HepG2 (cell line): Measurements from ENCODE around the gene ENPP1. TPM values are rescaled to one million over a fixed set of nuclear protein-coding genes. Genes with fewer than 3 reads are reported as not detected.

ENCODE experiments used
- ARID2 ChIP-seq: sonication (generic); formaldehyde crosslinking; IDR thresholded peaks from 2 replicates; pipeline ENCODE4 v1.8.1; 2022; ENCODE audit warnings: mild to moderate bottlenecking, missing genetic modification reagents, borderline replicate concordance
- CENPT ChIP-seq: sonication (generic); formaldehyde crosslinking; IDR thresholded peaks from 2 replicates; pipeline ENCODE4 v1.8.0; 2022; ENCODE audit warnings: low read depth, mild to moderate bottlenecking, moderate library complexity, missing genetic modification reagents
- FLYWCH1 ChIP-seq: sonication (generic); formaldehyde crosslinking; IDR thresholded peaks from 2 replicates; pipeline ENCODE4 v1.8.1; 2023; ENCODE audit warnings: mild to moderate bottlenecking, missing genetic modification reagents
- GATAD2A ChIP-seq: IDR thresholded peaks from 2 replicates; pipeline ENCODE4 v1.6.1; 2016
- HOXA3 ChIP-seq: sonication (generic); formaldehyde crosslinking; IDR thresholded peaks from 2 replicates; pipeline ENCODE4 v1.5.0; 2020; ENCODE audit warnings: missing genetic modification reagents
- MED13 ChIP-seq: sonication (generic); formaldehyde crosslinking; IDR thresholded peaks from 2 replicates; pipeline ENCODE4 v1.5.0; 2020; ENCODE audit warnings: missing genetic modification reagents
- MIER3 ChIP-seq: IDR thresholded peaks from 2 replicates; pipeline ENCODE4 v1.6.1; 2016; ENCODE audit warnings: missing compliant biosample characterization, borderline replicate concordance
- NFAT5 ChIP-seq: sonication (generic); formaldehyde crosslinking; IDR thresholded peaks from 2 replicates; pipeline ENCODE4 v1.4.0; 2020; ENCODE audit warnings: missing genetic modification reagents
- SALL2 ChIP-seq: sonication (generic); formaldehyde crosslinking; IDR thresholded peaks from 2 replicates; pipeline ENCODE4 v1.8.1; 2023; ENCODE audit warnings: mild to moderate bottlenecking, missing genetic modification reagents, inconsistent platforms
- SOX5 ChIP-seq: IDR thresholded peaks from 2 replicates; pipeline ENCODE4 v1.6.1; 2016; ENCODE audit warnings: borderline replicate concordance
- TBX2 ChIP-seq: sonication (generic); formaldehyde crosslinking; IDR thresholded peaks from 2 replicates; pipeline ENCODE4 v1.5.0; 2020; ENCODE audit warnings: missing genetic modification reagents, mild to moderate bottlenecking, borderline replicate concordance
- TEAD3 ChIP-seq: optimal IDR thresholded peaks from 2 replicates; pipeline ENCODE3; 2016; ENCODE audit warnings: borderline replicate concordance
- TOE1 ChIP-seq: sonication (generic); formaldehyde crosslinking; IDR thresholded peaks from 2 replicates; pipeline ENCODE4 v1.4.0; 2020; ENCODE audit warnings: mild to moderate bottlenecking, missing genetic modification reagents
- U2AF1 ChIP-seq: fragments of 200-400 bp; formaldehyde crosslinking; optimal IDR thresholded peaks from 2 replicates; pipeline ENCODE3; 2017; ENCODE audit warnings: mild to moderate bottlenecking, low read depth, low read length
- ZEB1 ChIP-seq: IDR thresholded peaks from 2 replicates; pipeline ENCODE4 v1.6.1; 2012; ENCODE audit warnings: mild to moderate bottlenecking, low read depth, inconsistent platforms; ENCODE audit not compliant: insufficient replicate concordance
- ZMYM2 ChIP-seq: sonication (generic); formaldehyde crosslinking; IDR thresholded peaks from 2 replicates; pipeline ENCODE4 v1.8.0; 2022; ENCODE audit warnings: mild to moderate bottlenecking, missing genetic modification reagents
- ZNF598 ChIP-seq: sonication (generic); formaldehyde crosslinking; IDR thresholded peaks from 2 replicates; pipeline ENCODE4 v1.5.1; 2020; ENCODE audit warnings: mild to moderate bottlenecking, missing genetic modification reagents, borderline replicate concordance
- polyA plus RNA-seq, 8 experiments: library from polyadenylated mRNA; depleted of rRNA in 3 of 8; stranded (reverse) in 7 of 8; unstranded in 1 of 8; fragments of >200 nt; fragmentation: Illumina TruSeq in 4 of 8; extraction: Trizol in 4 of 8; gene quantifications; 2 replicates each; pipeline versions ENCODE4 v1.2.1 to v1.2.3, GENCODE V29; 2011 to 2016; ENCODE audit warnings: low read depth in 4 of 8, missing spikeins in 1 of 8, mixed read lengths in 1 of 8; ENCODE audit not compliant: insufficient read depth in 1 of 8
- total RNA-seq, 5 experiments: library from RNA; depleted of rRNA; stranded (reverse); fragments of >200 nt; fragmentation: Illumina TruSeq; extraction: Trizol; gene quantifications; 2 replicates each; pipeline ENCODE4 v1.2.3, GENCODE V29; 2016; ENCODE audit warnings: low read depth in 1 of 5
- TF ChIP-seq, protein P1 (sequence below): IDR thresholded peaks from 2 replicates; pipeline ENCODE4 v1.6.1; 2016; ENCODE audit warnings: missing compliant biosample characterization, missing genetic modification reagents, borderline replicate concordance
- TF ChIP-seq, protein P2 (sequence below): sonication (generic); formaldehyde crosslinking; IDR thresholded peaks from 2 replicates; pipeline ENCODE4 v1.8.0; 2023; ENCODE audit warnings: mild to moderate bottlenecking, missing genetic modification reagents

ENPP1 gene
- total and polyA plus RNA-seq, 2 of the 13 experiments (the other 11 are each of a cell fraction or from before 2014, with no cell fraction given): 56.5 to 160 TPM

- TF ChIP-seq ZNF598 (CRISPR knock-in tag) (peak; percentile 55; the same call in 1 of the 2 replicates), CENPT (CRISPR knock-in tag) (0 out of 2 replicates have a peak, but pooled peaks have one; percentile 22), SOX5 (CRISPR knock-in tag) (0 out of 2 replicates have a peak, but pooled peaks have one; percentile 31), TBX2 (CRISPR knock-in tag) (no peak; the same call in 1 of the 2 replicates), TOE1 (0 out of 2 replicates have a peak, but pooled peaks have one; percentile 38), ARID2 (peak; percentile 34; the same call in 1 of the 2 replicates), U2AF1 (peak; percentile 48), TEAD3 (peak; percentile 67), ZEB1 (no peak), ZMYM2 (0 out of 2 replicates have a peak, but pooled peaks have one; percentile 44), GATAD2A (peak; percentile 62), MIER3 (CRISPR knock-in tag) (no peak), HOXA3 (CRISPR knock-in tag) (peak; percentile 45), NFAT5 (CRISPR knock-in tag) (peak; percentile 71; the same call in 1 of the 2 replicates), SALL2 (CRISPR knock-in tag) (peak; percentile 64; the same call in 1 of the 2 replicates), MED13 (CRISPR knock-in tag) (peak; percentile 51; the same call in 1 of the 2 replicates), FLYWCH1 (CRISPR knock-in tag) (no peak)
- TF ChIP-seq, protein P1, sequence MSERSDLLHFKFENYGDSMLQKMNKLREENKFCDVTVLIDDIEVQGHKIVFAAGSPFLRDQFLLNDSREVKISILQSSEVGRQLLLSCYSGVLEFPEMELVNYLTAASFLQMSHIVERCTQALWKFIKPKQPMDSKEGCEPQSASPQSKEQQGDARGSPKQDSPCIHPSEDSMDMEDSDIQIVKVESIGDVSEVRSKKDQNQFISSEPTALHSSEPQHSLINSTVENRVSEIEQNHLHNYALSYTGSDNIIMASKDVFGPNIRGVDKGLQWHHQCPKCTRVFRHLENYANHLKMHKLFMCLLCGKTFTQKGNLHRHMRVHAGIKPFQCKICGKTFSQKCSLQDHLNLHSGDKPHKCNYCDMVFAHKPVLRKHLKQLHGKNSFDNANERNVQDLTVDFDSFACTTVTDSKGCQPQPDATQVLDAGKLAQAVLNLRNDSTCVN (CRISPR knock-in tag): peak; percentile 60; the same call in 1 of the 2 replicates
- TF ChIP-seq, protein P2, sequence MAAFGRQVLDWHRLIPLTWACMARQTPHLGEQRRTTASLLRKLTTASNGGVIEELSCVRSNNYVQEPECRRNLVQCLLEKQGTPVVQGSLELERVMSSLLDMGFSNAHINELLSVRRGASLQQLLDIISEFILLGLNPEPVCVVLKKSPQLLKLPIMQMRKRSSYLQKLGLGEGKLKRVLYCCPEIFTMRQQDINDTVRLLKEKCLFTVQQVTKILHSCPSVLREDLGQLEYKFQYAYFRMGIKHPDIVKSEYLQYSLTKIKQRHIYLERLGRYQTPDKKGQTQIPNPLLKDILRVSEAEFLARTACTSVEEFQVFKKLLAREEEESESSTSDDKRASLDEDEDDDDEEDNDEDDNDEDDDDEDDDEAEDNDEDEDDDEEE: 0 out of 2 replicates have a peak, but pooled peaks have one; percentile 5
Observed at GRCh38 chr6:131807644-131808459, at the start of gene ENPP1 (continued).
